GM21390 (cell line): ENCODE measurements around the gene ALK.
A peak's percentile ranks its signal among the peaks of the same experiment; 100 is the strongest.

ENCODE experiments used
- ATAC-seq: cut with Tn5 transposase; IDR thresholded peaks from one replicate; pipeline ENCODE4 v1.9.1; 2021; ENCODE audit not compliant: unreplicated experiment

The ALK gene

GRCh38 chr2:29343830-29344229 is 577.6 kb downstream of the ALK start:
- no peak for ATAC-seq

DNA sequence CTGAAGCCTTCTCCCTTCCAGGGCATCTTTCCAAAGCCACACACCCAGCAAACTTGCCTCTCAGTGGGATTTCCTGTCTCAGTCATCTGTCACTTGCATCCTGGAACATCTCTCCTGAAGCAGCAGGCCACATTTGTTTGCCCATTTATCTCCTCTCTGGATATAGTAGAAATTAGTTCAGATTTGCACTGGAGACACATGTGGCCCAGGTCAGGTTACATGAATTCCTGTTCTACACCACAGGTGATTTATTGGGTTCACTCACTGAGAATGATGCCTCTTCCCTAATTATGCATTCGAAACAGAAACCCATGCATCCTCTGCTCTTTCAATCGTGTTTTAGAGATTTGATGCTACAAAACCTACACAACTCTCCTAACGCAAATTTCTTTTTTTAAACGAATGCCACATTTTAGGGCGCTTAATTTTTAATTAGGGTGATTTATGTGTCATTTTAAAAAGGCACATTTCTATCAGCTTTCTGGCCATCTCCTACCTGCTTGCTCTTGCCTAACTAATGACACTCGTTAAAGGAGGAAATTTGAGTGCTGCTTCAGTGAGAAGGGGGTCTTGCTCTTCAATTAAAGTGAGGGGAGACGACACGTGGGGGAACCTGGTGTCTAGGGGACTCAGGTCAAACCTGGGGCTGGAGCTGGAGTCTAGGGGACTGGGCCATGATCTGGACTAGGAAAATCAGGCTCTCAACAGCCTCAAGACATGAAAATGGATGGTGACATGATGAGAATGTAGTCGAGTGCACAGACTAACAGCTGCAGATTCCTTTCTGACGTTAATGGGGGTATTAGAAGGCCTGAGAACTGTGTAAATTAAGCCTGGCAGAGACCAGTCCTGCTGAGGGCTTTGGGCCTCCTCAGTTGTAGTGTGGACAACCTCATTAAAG is 584.8 kb downstream of the ALK start:
- ATAC-seq: no peak

GRCh38 chr2:29335396-29335795 is 586.0 kb downstream of the ALK start:
- no peak for ATAC-seq

DNA sequence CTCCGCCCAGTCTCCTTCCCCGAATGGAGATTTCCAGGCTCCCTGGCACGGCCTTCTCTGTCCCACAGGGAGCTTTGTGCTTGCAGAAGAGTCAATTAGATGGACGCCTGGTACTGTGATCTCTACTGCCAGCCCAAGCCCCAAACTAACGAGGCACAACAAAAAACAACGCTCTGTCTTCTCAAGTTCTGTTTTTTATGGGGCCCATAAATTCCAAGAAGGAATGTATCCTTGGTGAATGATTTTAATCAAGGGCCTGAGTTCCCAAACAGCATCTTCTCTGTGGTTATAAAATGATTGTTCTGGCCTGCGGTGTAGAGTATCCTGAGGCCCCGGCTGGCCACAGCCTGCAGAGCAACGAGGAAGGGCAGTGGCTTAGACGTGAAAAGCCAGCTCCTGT is 586.7 kb downstream of the ALK start:
- no peak for ATAC-seq

DNA sequence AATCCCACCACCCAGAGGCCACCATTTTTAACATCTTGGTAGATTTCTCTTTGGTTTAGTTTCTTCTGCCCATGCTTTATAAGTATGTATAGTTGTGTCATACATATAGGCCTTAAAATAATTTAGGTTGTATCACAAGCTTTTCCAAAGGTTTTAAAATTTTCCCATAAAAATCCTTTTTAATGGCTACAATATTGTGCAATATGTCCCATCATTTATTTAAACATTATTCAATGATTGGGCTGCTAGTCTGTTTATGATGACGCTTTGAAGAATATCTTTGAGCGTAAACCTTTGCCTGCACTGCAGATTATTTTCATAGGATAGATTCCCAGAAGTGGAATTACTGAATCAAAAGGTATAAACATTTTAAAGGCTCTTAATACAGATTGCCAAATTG is 588.8 kb downstream of the ALK start:
- no peak for ATAC-seq

- no peak for ATAC-seq
Measured at GRCh38 chr2:29329899-29330298, 591.5 kb downstream of the ALK start.

GRCh38 chr2:29326926-29327325 is 594.5 kb downstream of the ALK start:
- ATAC-seq: no peak

DNA sequence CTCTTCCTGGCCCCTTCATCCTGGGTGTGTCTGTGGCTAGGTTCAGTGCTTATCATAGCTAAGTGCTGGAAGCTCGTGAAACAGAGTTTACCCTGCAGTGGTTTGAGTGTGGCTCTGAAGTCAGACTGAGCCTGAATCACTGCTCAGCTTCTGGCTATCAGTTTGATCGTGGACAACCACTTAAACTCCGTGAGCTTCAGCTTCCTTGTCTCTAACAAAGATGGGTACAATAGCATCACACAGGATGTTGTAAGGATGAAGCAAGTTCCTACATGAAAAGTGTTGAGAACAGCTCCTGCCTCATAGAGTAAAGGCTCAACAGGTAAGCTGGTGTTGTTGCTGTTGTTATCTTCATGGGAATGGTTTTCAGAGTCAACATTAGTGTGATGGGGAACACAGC is 595.8 kb downstream of the ALK start:
- ATAC-seq: no peak

DNA sequence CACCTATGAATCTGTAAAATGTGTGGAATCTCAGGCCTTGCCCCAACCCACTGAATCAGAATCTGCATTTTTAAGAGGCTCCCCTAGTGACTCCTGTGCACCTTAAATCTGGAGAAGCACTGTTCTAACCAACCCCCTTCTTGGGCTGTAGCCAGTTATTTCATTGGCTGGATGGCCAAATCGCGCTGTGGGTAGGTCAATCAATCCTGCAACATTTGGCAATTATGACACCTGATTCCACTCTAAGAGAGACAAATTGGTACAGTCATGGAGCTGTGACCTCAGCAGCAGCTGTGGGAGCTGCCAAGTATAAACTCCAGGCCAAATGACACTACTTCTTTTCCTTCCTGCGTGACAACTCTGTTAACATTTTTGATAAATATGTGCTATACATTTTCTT is 597.4 kb downstream of the ALK start:
- no peak for ATAC-seq

GRCh38 chr2:29323301-29323700 is 598.1 kb downstream of the ALK start:
- ATAC-seq: no peak

GRCh38 chr2:29322011-29322410 is 599.4 kb downstream of the ALK start:
- no peak for ATAC-seq

- no peak for ATAC-seq
Measured at GRCh38 chr2:29317801-29318485, 603.4 kb downstream of the ALK start.

DNA sequence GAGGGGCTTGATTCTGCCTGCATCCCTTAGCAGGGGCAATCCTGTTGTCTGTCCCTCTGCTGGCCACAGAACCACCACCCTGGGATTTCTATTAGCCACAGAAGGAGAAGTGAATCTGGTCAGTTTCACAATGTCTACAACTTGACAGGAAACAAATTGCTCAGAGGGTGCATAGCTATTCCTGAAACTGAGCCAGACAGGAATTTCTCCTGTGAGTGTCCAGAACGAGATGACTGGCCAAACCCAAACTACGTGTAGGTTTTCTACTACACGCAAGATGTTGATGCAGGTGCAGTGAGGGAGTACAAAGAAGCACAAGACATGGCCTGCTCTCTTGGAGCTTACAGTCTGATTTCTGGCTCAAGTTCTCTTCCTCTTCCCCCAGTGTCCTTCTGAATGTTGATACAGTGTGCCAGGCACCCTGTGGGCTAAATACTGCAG is 604.3 kb downstream of the ALK start:
- peak; percentile 48 for ATAC-seq

- peak; percentile 82 for ATAC-seq
Measured at GRCh38 chr2:29314816-29315571, 606.4 kb downstream of the ALK start.

GRCh38 chr2:29311458-29311857 is 609.9 kb downstream of the ALK start:
- no peak for ATAC-seq

GRCh38 chr2:29310650-29311348 is 610.6 kb downstream of the ALK start:
- no peak for ATAC-seq

- peak; percentile 70 for ATAC-seq
Measured at GRCh38 chr2:29309090-29310029, 612.0 kb downstream of the ALK start.

DNA sequence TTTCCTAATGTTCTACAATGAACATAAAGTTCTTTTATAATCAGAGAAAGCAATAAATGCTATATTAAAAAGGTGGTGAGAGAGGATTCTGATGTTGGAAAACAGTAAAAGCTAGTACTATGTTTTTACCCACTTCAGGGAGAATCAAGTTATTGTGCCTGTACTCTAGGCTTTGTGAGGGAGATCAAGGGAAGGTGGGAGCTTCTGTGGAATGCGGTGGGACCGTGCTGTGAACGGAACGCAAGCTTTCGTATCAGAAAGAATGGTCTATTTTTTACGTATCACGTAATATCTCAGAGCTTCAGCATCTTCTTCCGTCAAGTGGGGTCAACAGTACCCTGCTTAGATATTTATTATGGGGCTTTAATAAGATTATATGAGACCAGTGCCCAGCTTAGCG is 613.0 kb downstream of the ALK start:
- ATAC-seq: no peak

- no peak for ATAC-seq
Measured at GRCh38 chr2:29307519-29307918, 613.9 kb downstream of the ALK start.

GRCh38 chr2:29305762-29306161 is 615.6 kb downstream of the ALK start:
- no peak for ATAC-seq
